IMR-90 (cell line): ENCODE measurements around the gene NREP. TPM values are rescaled to one million over a fixed set of nuclear protein-coding genes. Genes with fewer than 3 reads are reported as not detected.

Experiments used
- ATAC-seq: fragments of 200-7000 bp; cut with Tn5 transposase; 2 replicates; pipeline ENCODE4 v1.9.1; 2020; ENCODE audit warnings: low read depth, mild to moderate bottlenecking, moderate library complexity
- BruUV-seq: library from RNA; stranded (reverse); fragments of 400-500 nt; replicated peaks from 2 replicates; lab custom pipeline; 2021; lab: Mats Ljungman, UMichigan
- CTCF ChIA-PET: fragments of 300-600 bp; formaldehyde crosslinking; extraction: SDS; loops from one replicate; lab custom pipeline; 2021; ENCODE audit warnings: antibody characterized with exemption; lab: Yijun Ruan, JAX
- POLR2A ChIA-PET: fragments of 300-600 bp; sonication (Branson Sonifier 250); formaldehyde crosslinking; loops from one replicate; lab custom pipeline; 2022; ENCODE audit warnings: antibody characterized with exemption; ENCODE audit not compliant: unreplicated experiment; lab: Charles Lee
- DNase-seq: peaks from one replicate; pipeline ENCODE4 v3.0.0; 2013
- H2AFZ ChIP-seq: replicated peaks from 2 replicates; pipeline ENCODE3; 2013; ENCODE audit warnings: low read length, mild to moderate bottlenecking; ENCODE audit not compliant: poor library complexity
- H2AK5ac ChIP-seq: 2 replicates; pipeline ENCODE4 v1.6.1; 2013; ENCODE audit warnings: low read depth, low read length, inconsistent platforms
- H2AK9ac ChIP-seq: replicated peaks from 2 replicates; pipeline ENCODE3; 2013; ENCODE audit warnings: mild to moderate bottlenecking, low read depth, low read length, moderate library complexity; ENCODE audit not compliant: poor library complexity
- H2BK120ac ChIP-seq: 2 replicates; pipeline ENCODE4 v1.6.1; 2013; ENCODE audit warnings: low read depth, low read length, inconsistent platforms
- H2BK15ac ChIP-seq: 3 replicates; pipeline ENCODE4 v1.6.1; 2013; ENCODE audit warnings: low read depth, low read length, inconsistent platforms
- H2BK20ac ChIP-seq: 2 replicates; pipeline ENCODE4 v1.6.1; 2013; ENCODE audit warnings: low read depth, mild to moderate bottlenecking, inconsistent platforms, low read length, moderate library complexity
- H2BK5ac ChIP-seq: 2 replicates; pipeline ENCODE4 v1.6.1; 2013; ENCODE audit warnings: mild to moderate bottlenecking, low read depth, low read length, inconsistent platforms; ENCODE audit not compliant: poor library complexity, severe bottlenecking
- H3K14ac ChIP-seq: replicated peaks from 2 replicates; pipeline ENCODE4 v1.6.1; 2013; ENCODE audit warnings: low read depth, low read length, inconsistent platforms
- H3K18ac ChIP-seq: 2 replicates; pipeline ENCODE4 v1.6.1; 2013; ENCODE audit warnings: low read depth, low read length, control low read depth
- H3K23ac ChIP-seq: 2 replicates; pipeline ENCODE4 v1.6.1; 2013; ENCODE audit warnings: low read depth, low read length, inconsistent platforms
- H3K27ac ChIP-seq: 2 replicates; pipeline ENCODE4 v1.5.1; 2013; ENCODE audit warnings: mild to moderate bottlenecking, control low read depth, low read length; ENCODE audit not compliant: insufficient read depth
- H3K27me3 ChIP-seq: 2 replicates; pipeline ENCODE4 v1.6.1; 2013; ENCODE audit warnings: low read length; ENCODE audit not compliant: control insufficient read depth, insufficient read depth
- H3K36me3 ChIP-seq: 2 replicates; pipeline ENCODE4 v1.6.1; 2013; ENCODE audit warnings: low read length, mixed read lengths; ENCODE audit not compliant: control insufficient read depth, insufficient read depth
- H3K4ac ChIP-seq: 2 replicates; pipeline ENCODE4 v1.6.1; 2013; ENCODE audit warnings: low read depth, low read length, inconsistent platforms
- H3K4me1 ChIP-seq: 2 replicates; pipeline ENCODE4 v1.6.1; 2013; ENCODE audit warnings: low read length, mixed read lengths; ENCODE audit not compliant: control insufficient read depth, insufficient read depth
- H3K4me2 ChIP-seq: 2 replicates; pipeline ENCODE4 v1.6.1; 2013; ENCODE audit warnings: low read depth, mild to moderate bottlenecking, control low read depth, low read length, moderate library complexity
- H3K4me3 ChIP-seq: 2 replicates; pipeline ENCODE4 v1.5.1; 2013; ENCODE audit warnings: low read depth, mild to moderate bottlenecking, control low read depth, low read length, moderate library complexity; ENCODE audit not compliant: insufficient read depth
- H3K56ac ChIP-seq: 2 replicates; pipeline ENCODE4 v1.6.1; 2013; ENCODE audit warnings: low read length, inconsistent platforms; ENCODE audit not compliant: insufficient read depth; ENCODE audit errors: extremely low read depth
- H3K79me1 ChIP-seq, 2 experiments: 2 replicates each; pipeline ENCODE4 v1.6.1; 2013; ENCODE audit warnings: low read length in 2 of 2, inconsistent platforms in 1 of 2, low read depth in 1 of 2
- H3K9ac ChIP-seq: 2 replicates; pipeline ENCODE4 v1.6.1; 2013; ENCODE audit warnings: low read depth, low read length, control low read depth
- H3K9me1 ChIP-seq: 2 replicates; pipeline ENCODE4 v1.6.1; 2013; ENCODE audit warnings: low read length, inconsistent platforms; ENCODE audit not compliant: insufficient read depth
- H3K9me3 ChIP-seq: 2 replicates; pipeline ENCODE4 v1.6.1; 2013; ENCODE audit warnings: low read length; ENCODE audit not compliant: control insufficient read depth, insufficient read depth
- H4K20me1 ChIP-seq: 2 replicates; pipeline ENCODE4 v1.6.1; 2013; ENCODE audit warnings: low read length, inconsistent platforms; ENCODE audit not compliant: insufficient read depth
- H4K5ac ChIP-seq: 2 replicates; pipeline ENCODE4 v1.6.1; 2013; ENCODE audit warnings: mild to moderate bottlenecking, low read depth, low read length, control low read depth
- H4K8ac ChIP-seq, 2 experiments: 2 replicates each; pipeline ENCODE4 v1.6.1; 2013; ENCODE audit warnings: low read depth in 2 of 2, low read length in 2 of 2, control low read depth in 1 of 2, inconsistent platforms in 1 of 2
- H4K91ac ChIP-seq: 2 replicates; pipeline ENCODE4 v1.6.1; 2013; ENCODE audit warnings: low read depth, low read length, inconsistent platforms; ENCODE audit not compliant: insufficient read depth
- BHLHE40 ChIP-seq: fragments of 150-350 bp; IDR thresholded peaks from 2 replicates; pipeline ENCODE4 v1.6.1; 2016; ENCODE audit warnings: mild to moderate bottlenecking, low read depth, low read length
- CEBPB ChIP-seq: IDR thresholded peaks from 2 replicates; pipeline ENCODE4 v1.6.1; 2012; ENCODE audit warnings: low read depth, low read length, improper control_type of control experiment
- CHD1 ChIP-seq: IDR thresholded peaks from 2 replicates; pipeline ENCODE4 v1.6.1; 2012; ENCODE audit warnings: low read depth, low read length, improper control_type of control experiment
- FOS ChIP-seq: fragments of 150-350 bp; IDR thresholded peaks from 2 replicates; pipeline ENCODE4 v1.6.1; 2016; ENCODE audit warnings: low read depth, low read length
- MAFK ChIP-seq: IDR thresholded peaks from 2 replicates; pipeline ENCODE4 v1.6.1; 2012; ENCODE audit warnings: low read depth, low read length, improper control_type of control experiment
- MAZ ChIP-seq: IDR thresholded peaks from 2 replicates; pipeline ENCODE4 v1.6.1; 2012; ENCODE audit warnings: low read depth, mild to moderate bottlenecking, low read length, improper control_type of control experiment, moderate library complexity, borderline replicate concordance
- MXI1 ChIP-seq: IDR thresholded peaks from 2 replicates; pipeline ENCODE4 v1.6.1; 2012; ENCODE audit warnings: low read depth, mild to moderate bottlenecking, low read length, moderate library complexity, borderline replicate concordance
- NFE2L2 ChIP-seq: fragments of 150-350 bp; IDR thresholded peaks from 2 replicates; pipeline ENCODE4 v1.6.1; 2016; ENCODE audit warnings: low read depth, mild to moderate bottlenecking, low read length
- POLR2A ChIP-seq: IDR thresholded peaks from 2 replicates; pipeline ENCODE4 v1.6.1; 2012; ENCODE audit warnings: mild to moderate bottlenecking, low read depth, low read length
- RAD21 ChIP-seq: IDR thresholded peaks from 2 replicates; pipeline ENCODE4 v1.6.1; 2012; ENCODE audit warnings: low read length, improper control_type of control experiment
- RCOR1 ChIP-seq: IDR thresholded peaks from 2 replicates; pipeline ENCODE4 v1.6.1; 2012; ENCODE audit warnings: mild to moderate bottlenecking, low read length, improper control_type of control experiment; ENCODE audit not compliant: insufficient replicate concordance
- RFX5 ChIP-seq: IDR thresholded peaks from 2 replicates; pipeline ENCODE4 v1.8.0; 2012; ENCODE audit warnings: low read depth, mild to moderate bottlenecking, low read length, moderate library complexity
- SMC3 ChIP-seq: fragments of 150-350 bp; IDR thresholded peaks from 2 replicates; pipeline ENCODE4 v1.6.1; 2016; ENCODE audit warnings: low read depth, mild to moderate bottlenecking, antibody characterized with exemption, low read length, moderate library complexity
- WGBS, 2 experiments: methylation state at CpG; one replicate each; pipeline versions ENCODE4 v1.1.5 to v1.1.7; 2013; ENCODE audit warnings: missing lambda C conversion rate in 2 of 2; ENCODE audit not compliant: insufficient read length in 1 of 2; ENCODE audit errors: extremely low coverage in 2 of 2; 5-methylcytosine and 5-hydroxymethylcytosine counted together
- dilution Hi-C: fragments of 300-500 bp; cut with HindIII; formaldehyde crosslinking; loops from one replicate; pipeline ENCODE4 v1.14.3; 2018; ENCODE audit warnings: low sequenced_read_pairs; ENCODE audit not compliant: unreplicated experiment
- in situ Hi-C: fragments of 300-500 bp; cut with MboI; formaldehyde crosslinking; loops from 3 replicates; pipeline ENCODE4 v1.14.3; 2019; ENCODE audit warnings: low sequenced_read_pairs, inconsistent platforms, mixed read lengths
- intact Hi-C: fragments of 100-400 bp; cut with micrococcal nuclease; formaldehyde crosslinking; loops from 2 replicates; pipeline ENCODE4 v1.10.0; 2022
- polyA plus RNA-seq, 3 experiments: library from polyadenylated mRNA; depleted of rRNA; stranded (reverse); fragments of >200 nt; gene quantifications; 2 replicates each; pipeline ENCODE4 v1.2.3, GENCODE V29; 2012; ENCODE audit warnings: low replicate concordance in 1 of 3
- total RNA-seq: library from RNA; depleted of rRNA; stranded (reverse); fragments of >200 nt; gene quantifications from 2 replicates; pipeline ENCODE4 v1.2.3, GENCODE V29; 2012
- TF ChIP-seq, protein P1 (sequence below): fragments of 150-350 bp; IDR thresholded peaks from 2 replicates; pipeline ENCODE4 v1.6.1; 2016; ENCODE audit warnings: low read depth, mild to moderate bottlenecking, low read length, moderate library complexity, borderline replicate concordance
- TF ChIP-seq, protein P2 (sequence below): conservative IDR thresholded peaks from 2 replicates; pipeline ENCODE4 v1.5.1; 2012; ENCODE audit warnings: mild to moderate bottlenecking, low read depth, low read length, improper control_type of control experiment
- TF ChIP-seq, protein P3 (sequence below): fragments of 150-350 bp; IDR thresholded peaks from 2 replicates; pipeline ENCODE4 v1.6.1; 2017; ENCODE audit warnings: mild to moderate bottlenecking, antibody characterized with exemption, low read length, low read depth

Gene NREP
- total and polyA plus RNA-seq, 2 of the 4 experiments (the other 2 are of a cell fraction) = 178 to 277 TPM

DNA sequence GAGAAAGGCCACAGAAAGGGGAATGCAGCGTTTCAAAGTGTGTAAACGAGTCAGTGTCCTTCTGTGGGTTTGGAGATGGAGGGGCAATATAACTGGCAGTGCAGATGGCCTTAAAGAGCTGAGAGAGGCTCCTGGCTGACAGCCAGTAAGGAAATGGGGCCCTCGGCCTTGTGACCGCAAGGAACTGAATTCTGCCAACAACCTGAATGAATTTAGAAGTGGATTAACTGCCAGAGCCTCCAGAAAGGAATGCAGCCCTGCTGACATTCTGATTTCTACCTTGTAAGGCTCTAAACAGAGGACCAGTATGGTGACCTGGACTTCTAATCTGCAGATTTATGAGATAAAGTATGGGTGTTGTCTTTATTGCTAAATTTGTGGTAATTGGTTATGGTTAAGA lies 17.5 kb upstream of the NREP start:
- H3K4me3 ChIP-seq = no peak overlapping the region
- no peak overlapping the region for H3K56ac ChIP-seq
- H2AK5ac ChIP-seq = no peak overlapping the region
- H2BK20ac ChIP-seq = no peak overlapping the region; the same call in 1 of the 2 replicates
- H2BK15ac ChIP-seq = no peak overlapping the region
- H3K27ac ChIP-seq = no peak overlapping the region
- POLR2A ChIA-PET = no interaction called here
- in situ Hi-C loops = no loop called here
- no peak overlapping the region for H3K9ac ChIP-seq
- H3K9me1 ChIP-seq = no peaks in the 10 kb centered on the region
- no peak overlapping the region for H3K18ac ChIP-seq
- BruUV-seq = no TSS peak
- no peak overlapping the region for H3K23ac ChIP-seq
- H3K79me1 ChIP-seq = no peaks in the 10 kb centered on the region
- peak overlapping the region; percentile 11 to 42; a peak in 2 of 4 replicates for H4K8ac ChIP-seq
- H3K4me2 ChIP-seq = no peak overlapping the region
- no peak; the same call in 1 of the 2 replicates for ATAC-seq
- no peaks in the 10 kb centered on the region for H3K36me3 ChIP-seq
- H2AK9ac ChIP-seq = no peak overlapping the region
- intact Hi-C loops = no loop called here
- no peak overlapping the region for H4K5ac ChIP-seq
- H3K27me3 ChIP-seq = no peaks in the 10 kb centered on the region
- 0% methylated on average over 2 of the region's 4 CpGs; no CpG with 5 or more reads in 1 of the 2 experiments for WGBS, 2 experiments
- no peaks in the 10 kb centered on the region for H3K9me3 ChIP-seq
- H3K4me1 ChIP-seq = peaks cover 3% of the 10 kb centered on the region
- CTCF ChIA-PET = no interaction called here
- peak; percentile 42 for DNase-seq
- peak overlapping the region; percentile 26; the same call in 1 of the 2 replicates for H3K4ac ChIP-seq
- no peak for TF ChIP-seq RCOR1
- no peak for TF ChIP-seq MAZ
- TF ChIP-seq, protein P1, sequence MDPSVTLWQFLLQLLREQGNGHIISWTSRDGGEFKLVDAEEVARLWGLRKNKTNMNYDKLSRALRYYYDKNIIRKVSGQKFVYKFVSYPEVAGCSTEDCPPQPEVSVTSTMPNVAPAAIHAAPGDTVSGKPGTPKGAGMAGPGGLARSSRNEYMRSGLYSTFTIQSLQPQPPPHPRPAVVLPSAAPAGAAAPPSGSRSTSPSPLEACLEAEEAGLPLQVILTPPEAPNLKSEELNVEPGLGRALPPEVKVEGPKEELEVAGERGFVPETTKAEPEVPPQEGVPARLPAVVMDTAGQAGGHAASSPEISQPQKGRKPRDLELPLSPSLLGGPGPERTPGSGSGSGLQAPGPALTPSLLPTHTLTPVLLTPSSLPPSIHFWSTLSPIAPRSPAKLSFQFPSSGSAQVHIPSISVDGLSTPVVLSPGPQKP = no peak
- TF ChIP-seq NFE2L2 = no peak
- no peak for TF ChIP-seq FOS
- TF ChIP-seq RFX5 = no peak
- TF ChIP-seq MAFK = no peak
- TF ChIP-seq, protein P2, sequence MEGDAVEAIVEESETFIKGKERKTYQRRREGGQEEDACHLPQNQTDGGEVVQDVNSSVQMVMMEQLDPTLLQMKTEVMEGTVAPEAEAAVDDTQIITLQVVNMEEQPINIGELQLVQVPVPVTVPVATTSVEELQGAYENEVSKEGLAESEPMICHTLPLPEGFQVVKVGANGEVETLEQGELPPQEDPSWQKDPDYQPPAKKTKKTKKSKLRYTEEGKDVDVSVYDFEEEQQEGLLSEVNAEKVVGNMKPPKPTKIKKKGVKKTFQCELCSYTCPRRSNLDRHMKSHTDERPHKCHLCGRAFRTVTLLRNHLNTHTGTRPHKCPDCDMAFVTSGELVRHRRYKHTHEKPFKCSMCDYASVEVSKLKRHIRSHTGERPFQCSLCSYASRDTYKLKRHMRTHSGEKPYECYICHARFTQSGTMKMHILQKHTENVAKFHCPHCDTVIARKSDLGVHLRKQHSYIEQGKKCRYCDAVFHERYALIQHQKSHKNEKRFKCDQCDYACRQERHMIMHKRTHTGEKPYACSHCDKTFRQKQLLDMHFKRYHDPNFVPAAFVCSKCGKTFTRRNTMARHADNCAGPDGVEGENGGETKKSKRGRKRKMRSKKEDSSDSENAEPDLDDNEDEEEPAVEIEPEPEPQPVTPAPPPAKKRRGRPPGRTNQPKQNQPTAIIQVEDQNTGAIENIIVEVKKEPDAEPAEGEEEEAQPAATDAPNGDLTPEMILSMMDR = no peak
- no peak for TF ChIP-seq BHLHE40
- TF ChIP-seq CEBPB = no peak
- TF ChIP-seq CHD1 = no peak
- TF ChIP-seq SMC3 = no peak
- TF ChIP-seq POLR2A = no peak
- TF ChIP-seq, protein P3, sequence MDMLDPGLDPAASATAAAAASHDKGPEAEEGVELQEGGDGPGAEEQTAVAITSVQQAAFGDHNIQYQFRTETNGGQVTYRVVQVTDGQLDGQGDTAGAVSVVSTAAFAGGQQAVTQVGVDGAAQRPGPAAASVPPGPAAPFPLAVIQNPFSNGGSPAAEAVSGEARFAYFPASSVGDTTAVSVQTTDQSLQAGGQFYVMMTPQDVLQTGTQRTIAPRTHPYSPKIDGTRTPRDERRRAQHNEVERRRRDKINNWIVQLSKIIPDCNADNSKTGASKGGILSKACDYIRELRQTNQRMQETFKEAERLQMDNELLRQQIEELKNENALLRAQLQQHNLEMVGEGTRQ = no peak
- TF ChIP-seq RAD21 = no peak
- TF ChIP-seq MXI1 = no peak
- H2BK5ac ChIP-seq = no peak overlapping the region
- peak overlapping the region; percentile 7; the same call in 1 of the 2 replicates for H4K91ac ChIP-seq
- peak overlapping the region; percentile 41; the same call in 1 of the 2 replicates for H2BK120ac ChIP-seq
- no peak overlapping the region for H3K14ac ChIP-seq
- dilution Hi-C loops = no loop called here
- no peaks in the 10 kb centered on the region for H4K20me1 ChIP-seq
- H2AFZ ChIP-seq = peak overlapping the region; percentile 56
